Measurements from ENCODE around the gene PLVAP. TPM values are rescaled to one million over a fixed set of nuclear protein-coding genes. Genes with fewer than 3 reads are reported as not detected.

PLVAP gene, protein sequence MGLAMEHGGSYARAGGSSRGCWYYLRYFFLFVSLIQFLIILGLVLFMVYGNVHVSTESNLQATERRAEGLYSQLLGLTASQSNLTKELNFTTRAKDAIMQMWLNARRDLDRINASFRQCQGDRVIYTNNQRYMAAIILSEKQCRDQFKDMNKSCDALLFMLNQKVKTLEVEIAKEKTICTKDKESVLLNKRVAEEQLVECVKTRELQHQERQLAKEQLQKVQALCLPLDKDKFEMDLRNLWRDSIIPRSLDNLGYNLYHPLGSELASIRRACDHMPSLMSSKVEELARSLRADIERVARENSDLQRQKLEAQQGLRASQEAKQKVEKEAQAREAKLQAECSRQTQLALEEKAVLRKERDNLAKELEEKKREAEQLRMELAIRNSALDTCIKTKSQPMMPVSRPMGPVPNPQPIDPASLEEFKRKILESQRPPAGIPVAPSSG
- 0.58 and 1.2 TPM in 2 replicates for total RNA-seq

DNA sequence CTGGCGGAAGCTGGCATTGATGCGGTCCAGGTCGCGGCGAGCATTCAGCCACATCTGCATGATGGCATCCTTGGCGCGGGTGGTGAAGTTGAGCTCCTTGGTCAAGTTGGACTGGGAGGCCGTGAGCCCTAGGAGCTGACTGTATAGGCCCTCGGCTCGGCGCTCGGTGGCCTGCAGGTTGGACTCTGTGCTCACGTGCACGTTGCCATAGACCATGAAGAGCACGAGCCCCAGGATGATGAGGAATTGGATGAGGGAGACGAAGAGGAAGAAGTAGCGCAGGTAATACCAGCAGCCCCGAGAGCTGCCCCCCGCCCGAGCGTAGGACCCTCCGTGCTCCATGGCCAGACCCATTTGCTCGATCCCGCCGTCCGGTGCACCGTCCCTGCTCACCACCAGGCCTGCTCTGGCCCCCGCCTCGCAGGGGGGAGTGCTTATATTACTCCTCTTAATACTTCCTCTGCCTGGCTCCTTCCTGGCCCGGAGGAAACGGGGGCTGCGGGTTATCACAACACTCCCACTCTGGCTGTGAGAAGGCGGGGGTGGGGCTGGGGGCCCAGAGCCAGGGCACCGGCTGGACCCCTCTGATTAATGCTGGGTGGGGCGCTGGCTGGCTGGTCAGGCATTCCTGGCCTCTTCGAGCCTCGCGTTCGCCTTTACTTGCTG lies at the start of gene PLVAP:
Gene PLVAP (minus strand): TSS at position 408 of the 666 bp plus-strand sequence. CDS start 54 bp downstream, at position 354.
- no peak within 1 kb of the TSS for H3K4me3 ChIP-seq (ENCODE audit: low read depth, low read length)
- TF ChIP-seq CTCF (conservative IDR thresholded peaks at IDR 0.05; ENCODE audit: low read depth, low read length), result no peak
- no peak for DNase-seq (ENCODE audit: low read depth)

GRCh38 chr19:17424743-17425365 lies 47.7 kb upstream of the PLVAP start:
- no peak overlapping the region for H3K4me3 ChIP-seq (ENCODE audit: low read depth, low read length)
- TF ChIP-seq CTCF (conservative IDR thresholded peaks at IDR 0.05; ENCODE audit: low read depth, low read length), result peak; percentile 49
- no peak for DNase-seq (ENCODE audit: low read depth)

DNA sequence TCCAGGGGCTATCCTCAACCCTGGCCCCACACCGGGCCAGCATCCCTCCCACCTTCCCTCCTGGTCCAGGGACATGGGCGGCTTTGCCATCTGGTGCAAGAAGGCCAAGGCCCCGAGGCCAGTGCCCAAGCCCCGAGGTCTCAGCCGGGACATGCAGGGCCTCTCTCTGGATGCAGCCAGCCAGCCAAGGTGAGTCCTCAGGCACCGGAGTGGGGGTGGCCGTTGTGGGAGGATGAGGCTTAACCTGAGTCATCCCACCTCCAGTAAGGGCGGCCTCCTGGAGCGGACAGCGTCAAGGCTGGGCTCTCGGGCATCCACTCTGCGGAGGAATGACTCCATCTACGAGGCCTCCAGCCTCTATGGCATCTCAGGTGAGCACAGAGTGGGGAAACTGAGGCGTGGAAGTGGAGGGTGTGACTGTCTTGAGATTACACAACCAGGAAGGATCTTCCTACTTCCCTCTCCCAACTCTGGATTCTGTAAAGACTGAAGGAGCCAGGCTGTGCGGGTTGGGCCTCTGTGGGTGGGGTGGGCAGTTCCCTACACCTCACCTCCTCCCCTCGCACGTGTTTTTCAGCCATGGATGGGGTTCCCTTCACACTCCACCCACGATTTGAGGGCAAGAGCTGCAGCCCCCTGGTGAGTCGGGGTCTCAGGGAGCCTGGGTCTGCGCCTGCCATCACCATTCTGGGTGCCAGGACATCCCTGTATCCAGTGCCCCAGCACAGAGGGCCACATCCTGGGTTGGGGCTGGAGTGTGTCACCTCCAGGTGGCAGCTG lies 46.5 kb upstream of the PLVAP start:
- no peak overlapping the region for H3K4me3 ChIP-seq (ENCODE audit: low read depth, low read length)
- DNase-seq (ENCODE audit: low read depth), result no peak
- TF ChIP-seq CTCF (conservative IDR thresholded peaks at IDR 0.05; ENCODE audit: low read depth, low read length), result no peak

GRCh38 chr19:17421942-17422341 lies 44.8 kb upstream of the PLVAP start:
- no peak for DNase-seq (ENCODE audit: low read depth)
- no peak overlapping the region for H3K4me3 ChIP-seq (ENCODE audit: low read depth, low read length)
- no peak for TF ChIP-seq CTCF (conservative IDR thresholded peaks at IDR 0.05; ENCODE audit: low read depth, low read length)

DNA sequence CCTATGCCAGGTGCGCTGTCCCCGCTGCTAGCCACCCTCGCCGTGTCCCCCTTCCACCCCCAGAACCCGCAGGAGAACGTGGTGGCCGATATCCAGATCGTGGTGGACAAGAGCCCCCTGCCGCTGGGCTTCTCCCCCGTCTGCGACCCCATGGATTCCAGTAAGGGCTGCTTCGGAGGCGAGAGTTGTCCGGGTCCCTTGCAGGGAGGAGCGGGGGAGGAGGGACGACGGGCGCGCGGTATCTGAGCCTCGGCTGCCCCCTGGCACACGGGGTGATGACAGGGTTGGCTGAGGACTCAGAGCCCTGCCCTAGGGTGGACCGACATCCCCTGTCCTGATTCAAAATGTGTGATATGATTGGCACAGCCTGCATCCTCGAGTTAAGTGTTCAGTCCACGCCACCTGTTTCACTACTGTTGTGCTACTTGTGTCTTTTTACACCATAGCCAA lies 43.4 kb upstream of the PLVAP start:
- H3K4me3 ChIP-seq (ENCODE audit: low read depth, low read length), result peak overlapping the region; percentile 94
- peak; percentile 14 for TF ChIP-seq CTCF (conservative IDR thresholded peaks at IDR 0.05; ENCODE audit: low read depth, low read length)
- DNase-seq (ENCODE audit: low read depth), result no peak

All from epithelial cell of proximal tubule (primary cell).